ENCODE data around the gene CARF. TPM values are rescaled to one million over a fixed set of nuclear protein-coding genes. Genes with fewer than 3 reads are reported as not detected.
"Not testable (repeated sequence)": the region's sequence is repeated elsewhere in the genome, so short reads cannot be mapped to it uniquely, and the experiment has no call there.

The CARF gene
- total and polyA plus RNA-seq, 2 experiments from 2014 or later = 4.3 to 9.5 TPM

- WGBS, 2 experiments (ENCODE audit: low coverage in 1 of 2, low lambda C conversion rate in 2 of 2, missing lambda C conversion rate in 2 of 2) = 80 to 89% methylated on average over 5 of the region's 5 CpGs
- peaks cover 19% of the 10 kb centered on the region; the same call in 1 of the 2 replicates for H3K36me3 ChIP-seq (ENCODE audit: low read depth)
- H2AFZ ChIP-seq = no peak overlapping the region
- H3K9me2 ChIP-seq (ENCODE audit: insufficient read depth) = no peaks in the 10 kb centered on the region
- H3K4me1 ChIP-seq (ENCODE audit: insufficient read depth) = peaks cover 4% of the 10 kb centered on the region
- no peak for DNase-seq
- TF ChIP-seq EZH2phosphoT487 (IDR thresholded peaks at IDR 0.05; ENCODE audit: insufficient read depth, low read depth) = no peak
- no peak for TF ChIP-seq EZH2 (IDR thresholded peaks at IDR 0.05; ENCODE audit: insufficient read depth, poor library complexity, severe bottlenecking)
- in situ Hi-C loops (cut with MboI) = no loop called here
- no peak overlapping the region for H3K27ac ChIP-seq
- H3K27me3 ChIP-seq (replicated peaks; ENCODE audit: insufficient read depth) = no peaks in the 10 kb centered on the region
- H3K4me2 ChIP-seq (ENCODE audit: unreplicated experiment) = no peak overlapping the region
- H3K9ac ChIP-seq = no peak overlapping the region
- H3F3A ChIP-seq (ENCODE audit: insufficient read depth) = no peaks in the 10 kb centered on the region
- no peak overlapping the region for H3K4me3 ChIP-seq
- peaks cover 71% of the 10 kb centered on the region for H3K79me2 ChIP-seq (ENCODE audit: insufficient read depth)
- no peaks in the 10 kb centered on the region for H3K9me3 ChIP-seq (ENCODE audit: low read depth)
- H4K20me1 ChIP-seq (ENCODE audit: insufficient read depth) = no peaks in the 10 kb centered on the region
Observed at GRCh38 chr2:202908186-202908585, 3.9 kb upstream of the CARF start.

GRCh38 chr2:202909394-202910192 lies 2.5 kb upstream of the CARF start:
- H3K9me2 ChIP-seq (ENCODE audit: insufficient read depth) = no peaks in the 10 kb centered on the region
- in situ Hi-C loops (cut with MboI) = no loop called here
- no peak overlapping the region for H3K27ac ChIP-seq
- peak; percentile 18 for DNase-seq
- no peak overlapping the region for H2AFZ ChIP-seq
- no peaks in the 10 kb centered on the region for H3F3A ChIP-seq (ENCODE audit: insufficient read depth)
- peaks cover 8% of the 10 kb centered on the region for H3K4me1 ChIP-seq (ENCODE audit: insufficient read depth)
- WGBS, 2 experiments (ENCODE audit: low coverage in 1 of 2, low lambda C conversion rate in 2 of 2, missing lambda C conversion rate in 2 of 2) = 90 to 94% methylated on average over 6 of the region's 6 CpGs
- H3K9ac ChIP-seq = no peak overlapping the region
- no peaks in the 10 kb centered on the region for H3K9me3 ChIP-seq (ENCODE audit: low read depth)
- TF ChIP-seq EZH2 (IDR thresholded peaks at IDR 0.05; ENCODE audit: insufficient read depth, poor library complexity, severe bottlenecking) (no peak), EZH2phosphoT487 (IDR thresholded peaks at IDR 0.05; ENCODE audit: insufficient read depth, low read depth) (no peak)
- no peaks in the 10 kb centered on the region for H3K27me3 ChIP-seq (replicated peaks; ENCODE audit: insufficient read depth)
- peak overlapping the region; percentile 92; the same call in 1 of the 2 replicates for H3K4me3 ChIP-seq
- H4K20me1 ChIP-seq (ENCODE audit: insufficient read depth) = no peaks in the 10 kb centered on the region
- peaks cover 73% of the 10 kb centered on the region for H3K79me2 ChIP-seq (ENCODE audit: insufficient read depth)
- H3K36me3 ChIP-seq (ENCODE audit: low read depth) = peaks cover 13% of the 10 kb centered on the region; the same call in 1 of the 2 replicates
- peak overlapping the region; percentile 91 for H3K4me2 ChIP-seq (ENCODE audit: unreplicated experiment)

GRCh38 chr2:202910250-202910649 lies 1.8 kb upstream of the CARF start:
- peak overlapping the region; percentile 92 for H3K4me3 ChIP-seq
- H3K9me2 ChIP-seq (ENCODE audit: insufficient read depth); H3F3A ChIP-seq (ENCODE audit: insufficient read depth); H3K27ac ChIP-seq; H4K20me1 ChIP-seq (ENCODE audit: insufficient read depth); H3K9me3 ChIP-seq (ENCODE audit: low read depth); in situ Hi-C loops (cut with MboI); H3K27me3 ChIP-seq (replicated peaks; ENCODE audit: insufficient read depth); DNase-seq; H3K4me1 ChIP-seq (ENCODE audit: insufficient read depth): not testable (repeated sequence)
- H3K36me3 ChIP-seq (ENCODE audit: low read depth) = 0 out of 2 replicates have a peak, but pooled peaks cover 10% of the 10 kb centered on the region
- peaks cover 66% of the 10 kb centered on the region for H3K79me2 ChIP-seq (ENCODE audit: insufficient read depth)
- peak overlapping the region; percentile 98 for H2AFZ ChIP-seq
- WGBS, 2 experiments (ENCODE audit: low coverage in 1 of 2, low lambda C conversion rate in 2 of 2, missing lambda C conversion rate in 2 of 2) = 97 to 100% methylated on average over 5 of the region's 5 CpGs
- H3K9ac ChIP-seq = peak overlapping the region; percentile 92
- H3K4me2 ChIP-seq (ENCODE audit: unreplicated experiment) = peak overlapping the region; percentile 91

GRCh38 chr2:202910698-202911097 lies 1.4 kb upstream of the CARF start:
- DNase-seq = no peak
- 0 to 3% methylated on average over 3 of the region's 3 CpGs for WGBS, 2 experiments (ENCODE audit: low coverage in 1 of 2, low lambda C conversion rate in 2 of 2, missing lambda C conversion rate in 2 of 2)
- no peak for TF ChIP-seq EZH2phosphoT487 (IDR thresholded peaks at IDR 0.05; ENCODE audit: insufficient read depth, low read depth)
- TF ChIP-seq EZH2 (IDR thresholded peaks at IDR 0.05; ENCODE audit: insufficient read depth, poor library complexity, severe bottlenecking) = no peak
- in situ Hi-C loops (cut with MboI) = no loop called here
- H3K4me1 ChIP-seq (ENCODE audit: insufficient read depth) = peaks cover 8% of the 10 kb centered on the region
- no peaks in the 10 kb centered on the region for H3K9me3 ChIP-seq (ENCODE audit: low read depth)
- peak overlapping the region; percentile 92 for H3K9ac ChIP-seq
- H3F3A ChIP-seq (ENCODE audit: insufficient read depth) = no peaks in the 10 kb centered on the region
- no peaks in the 10 kb centered on the region for H3K27me3 ChIP-seq (replicated peaks; ENCODE audit: insufficient read depth)
- peak overlapping the region; percentile 92 for H3K4me3 ChIP-seq
- no peaks in the 10 kb centered on the region for H3K9me2 ChIP-seq (ENCODE audit: insufficient read depth)
- no peak overlapping the region for H3K27ac ChIP-seq
- H3K79me2 ChIP-seq (ENCODE audit: insufficient read depth) = peaks cover 62% of the 10 kb centered on the region
- H4K20me1 ChIP-seq (ENCODE audit: insufficient read depth) = no peaks in the 10 kb centered on the region
- H2AFZ ChIP-seq = peak overlapping the region; percentile 98
- 0 out of 2 replicates have a peak, but pooled peaks cover 8% of the 10 kb centered on the region for H3K36me3 ChIP-seq (ENCODE audit: low read depth)
- peak overlapping the region; percentile 91 for H3K4me2 ChIP-seq (ENCODE audit: unreplicated experiment)

Measured in GM23248 (cell line).